ENCODE results near the gene THBS2. TPM values are rescaled to one million over a fixed set of nuclear protein-coding genes. Genes with fewer than 3 reads are reported as not detected.
"Not testable (repeated sequence)": the region's sequence is repeated elsewhere in the genome, so short reads cannot be mapped to it uniquely, and the experiment has no call there.

THBS2 gene
- 0.51 TPM in 1 of 2 replicates, not detected in the other for total RNA-seq

GRCh38 chr6:169253337-169254238, at the start of gene THBS2:
Gene THBS2, minus strand, starts transcription at chr6:169253846. Its CDS starts 3,062 bp downstream, at chr6:169250784.
- no peak for DNase-seq (ENCODE audit: low read depth in 2 of 2)

DNA sequence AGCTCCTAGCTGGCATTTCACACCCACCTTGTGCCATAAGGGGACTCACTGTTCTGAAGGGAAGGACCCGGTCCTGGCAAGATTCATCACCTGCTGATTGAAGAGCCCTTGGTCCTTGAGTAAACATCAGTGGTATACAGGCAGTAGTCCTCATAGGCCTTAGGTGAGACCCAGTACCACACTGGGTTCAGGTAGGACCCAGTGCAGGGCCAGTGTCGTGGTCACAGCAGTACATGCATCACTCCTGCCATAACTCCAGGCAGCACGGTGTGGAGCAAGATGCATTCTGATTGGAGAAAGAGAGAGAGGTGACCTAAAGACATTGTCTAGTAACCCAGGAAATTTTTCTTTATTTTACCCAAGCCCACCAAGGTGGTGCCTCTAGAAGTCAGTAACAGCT, 49.1 kb upstream of the THBS2 start:
- DNase-seq (ENCODE audit: low read depth in 2 of 2) = no peak

- DNase-seq (ENCODE audit: low read depth in 2 of 2) = no peak
These were observed 48.6 kb upstream of the THBS2 start for GRCh38 chr6:169302255-169302654.

DNA sequence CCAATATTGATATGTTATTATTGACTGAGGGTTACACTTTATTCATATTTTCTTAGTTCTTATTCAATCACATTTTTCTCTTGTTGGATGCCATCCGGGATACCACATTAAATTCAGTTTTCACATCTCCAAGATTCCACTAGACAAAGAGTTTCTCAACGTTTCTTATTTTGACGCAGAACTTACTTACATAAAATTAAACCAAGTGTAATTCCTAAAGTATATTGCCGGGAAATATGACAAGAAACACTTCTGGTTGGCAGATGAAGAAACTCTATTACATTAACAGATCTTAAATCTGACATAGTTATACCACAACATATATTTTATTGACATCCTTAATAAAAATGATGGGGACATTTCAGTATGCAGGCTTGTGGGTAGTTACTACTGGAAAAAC, 47.3 kb upstream of the THBS2 start:
- no peak for DNase-seq (ENCODE audit: low read depth in 2 of 2)

DNA sequence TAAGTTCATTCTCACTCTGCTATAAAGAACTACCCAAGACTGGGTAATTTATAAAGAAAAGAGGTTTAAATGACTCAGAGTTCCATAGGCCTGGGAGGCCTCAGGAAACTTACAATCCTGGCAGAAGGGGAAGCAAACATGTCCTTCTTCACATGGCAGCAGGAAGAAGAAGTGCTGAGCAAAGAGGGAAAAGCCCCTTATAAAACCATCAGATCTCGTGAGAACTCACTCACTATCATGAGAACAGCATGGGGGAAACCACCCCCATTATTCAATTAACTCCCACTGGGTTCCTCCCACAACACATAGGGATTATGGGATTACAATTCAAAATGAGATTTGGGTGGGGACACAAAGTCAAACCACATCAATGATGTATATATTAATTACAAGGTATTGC, 45.0 kb upstream of the THBS2 start:
- not testable (repeated sequence) for DNase-seq (ENCODE audit: low read depth in 2 of 2)

- no peak for DNase-seq (ENCODE audit: low read depth in 2 of 2)
These were observed 43.0 kb upstream of the THBS2 start for GRCh38 chr6:169296622-169297021.

DNA sequence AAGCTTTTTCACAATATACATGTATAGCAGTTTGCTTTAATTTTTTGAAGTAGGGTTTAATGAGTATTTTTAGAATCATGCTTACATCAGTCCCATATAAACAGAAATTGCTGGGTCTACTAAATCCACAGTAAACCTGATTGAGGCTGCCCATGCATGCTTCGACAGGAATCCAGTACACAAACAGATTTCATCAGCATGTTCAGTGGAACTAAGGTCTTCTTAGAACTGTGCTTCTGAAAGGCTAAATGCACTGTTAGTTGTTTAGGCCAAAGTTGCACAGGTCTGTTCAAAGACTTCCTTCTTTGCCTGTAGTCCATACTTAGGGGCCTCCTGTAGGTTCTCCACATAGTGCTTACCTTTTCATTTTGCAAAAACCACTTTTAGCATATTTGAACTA, 42.5 kb upstream of the THBS2 start:
- DNase-seq (ENCODE audit: low read depth in 2 of 2) = no peak

DNA sequence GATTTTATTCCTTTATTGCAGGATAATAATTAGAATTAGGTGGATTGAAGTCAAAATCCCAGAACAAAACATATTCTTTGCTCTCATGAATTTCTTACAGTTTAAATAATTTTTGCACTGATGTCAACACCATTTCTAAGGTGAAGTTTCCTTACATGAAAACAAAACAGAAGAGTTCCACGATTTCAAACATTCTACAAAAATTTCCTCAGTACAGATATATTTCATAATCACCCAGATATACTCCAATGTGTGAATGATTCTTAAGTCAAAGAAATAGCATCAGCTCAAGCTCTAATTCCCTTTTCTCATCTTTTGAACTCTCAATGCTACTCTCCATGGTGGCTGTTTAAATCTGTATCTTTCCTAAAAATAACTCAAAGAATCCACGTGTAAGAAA, 39.5 kb upstream of the THBS2 start:
- DNase-seq (ENCODE audit: low read depth in 2 of 2) = no peak

DNA sequence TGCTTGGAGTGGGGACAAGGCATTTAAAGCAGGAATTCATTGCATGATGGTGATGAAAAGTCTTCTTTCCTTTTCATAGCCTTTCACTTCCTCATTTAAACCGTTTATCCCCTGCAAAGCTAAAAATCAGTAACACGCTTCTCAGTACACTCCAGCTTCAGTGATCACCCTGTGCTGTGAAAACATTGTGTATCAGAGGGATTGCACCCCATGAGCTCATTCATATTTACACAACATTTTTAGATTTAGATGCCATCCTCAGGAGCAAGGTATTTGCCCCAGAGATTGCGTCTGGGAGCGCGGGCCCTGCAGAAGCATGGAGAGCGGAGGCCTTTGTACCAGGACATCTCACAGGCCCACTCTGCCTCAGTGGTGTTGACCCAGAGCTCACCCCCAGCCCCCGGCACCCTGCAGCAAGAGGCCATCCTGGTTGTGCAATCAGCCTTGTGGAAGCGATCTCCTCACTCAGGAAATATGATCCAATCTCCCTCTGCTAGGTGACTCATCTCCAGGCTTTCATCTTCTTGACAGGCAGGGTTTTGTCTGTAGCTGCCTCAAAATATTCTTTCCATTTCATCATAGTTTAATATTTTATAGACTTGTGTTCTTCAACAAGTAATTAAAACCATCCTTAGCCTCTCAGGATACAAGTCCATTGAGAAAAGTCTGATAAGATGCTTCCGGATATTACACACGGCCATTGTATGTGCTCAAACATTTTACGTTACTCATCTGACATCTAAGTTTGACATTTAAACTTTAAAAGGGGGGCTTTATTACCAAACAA, 38.9 kb upstream of the THBS2 start:
- no peak for DNase-seq (ENCODE audit: low read depth in 2 of 2)

- no peak for DNase-seq (ENCODE audit: low read depth in 2 of 2)
These were observed 38.1 kb upstream of the THBS2 start for GRCh38 chr6:169291646-169292337.

- DNase-seq (ENCODE audit: low read depth in 2 of 2) = no peak
These were observed 37.5 kb upstream of the THBS2 start for GRCh38 chr6:169291148-169291547.

GRCh38 chr6:169289619-169290339, 36.1 kb upstream of the THBS2 start:
- no peak for DNase-seq (ENCODE audit: low read depth in 2 of 2)

DNA sequence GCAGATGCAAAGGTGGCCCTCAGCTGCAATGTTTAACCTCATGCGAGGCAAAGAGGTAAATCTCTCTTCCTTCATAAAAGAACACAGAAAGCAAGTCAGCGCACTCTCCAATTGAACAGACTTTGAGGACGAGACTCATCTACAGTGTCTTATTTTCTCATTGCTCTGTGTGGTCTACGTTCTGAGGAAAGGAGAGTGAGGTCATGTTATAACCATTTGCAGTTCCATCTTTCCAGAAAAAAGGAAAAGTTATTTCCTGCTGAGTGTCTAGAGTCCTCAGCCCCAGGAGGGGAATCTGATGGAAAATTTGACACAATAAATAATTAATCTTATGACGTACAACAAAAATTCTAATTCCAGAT, 35.6 kb upstream of the THBS2 start:
- DNase-seq (ENCODE audit: low read depth in 2 of 2) = no peak

- DNase-seq (ENCODE audit: low read depth in 2 of 2) = no peak
These were observed 34.9 kb upstream of the THBS2 start for GRCh38 chr6:169288591-169288990.

DNA sequence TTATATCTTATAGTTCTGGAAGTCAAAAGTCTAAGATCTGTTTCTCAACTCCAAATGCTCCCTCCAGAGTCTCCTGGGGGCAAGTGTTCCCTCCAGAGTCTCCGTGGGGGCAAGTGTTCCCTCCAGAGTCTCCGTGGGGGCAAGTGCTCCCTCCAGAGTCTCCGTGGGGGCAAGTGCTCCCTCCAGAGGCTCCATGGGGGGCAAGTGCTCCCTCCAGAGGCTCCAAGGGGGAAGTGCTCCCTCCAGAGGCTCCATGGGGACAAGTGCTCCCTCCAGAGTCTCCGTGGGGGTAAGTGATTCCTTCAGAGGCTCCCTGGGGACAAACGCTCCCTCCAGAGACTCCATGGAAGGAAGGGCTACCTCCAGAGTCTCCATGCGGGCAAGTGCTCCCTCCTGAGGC, 34.0 kb upstream of the THBS2 start:
- no peak for DNase-seq (ENCODE audit: low read depth in 2 of 2)

- DNase-seq (ENCODE audit: low read depth in 2 of 2) = no peak
These were observed 33.3 kb upstream of the THBS2 start for GRCh38 chr6:169286961-169287360.

DNA sequence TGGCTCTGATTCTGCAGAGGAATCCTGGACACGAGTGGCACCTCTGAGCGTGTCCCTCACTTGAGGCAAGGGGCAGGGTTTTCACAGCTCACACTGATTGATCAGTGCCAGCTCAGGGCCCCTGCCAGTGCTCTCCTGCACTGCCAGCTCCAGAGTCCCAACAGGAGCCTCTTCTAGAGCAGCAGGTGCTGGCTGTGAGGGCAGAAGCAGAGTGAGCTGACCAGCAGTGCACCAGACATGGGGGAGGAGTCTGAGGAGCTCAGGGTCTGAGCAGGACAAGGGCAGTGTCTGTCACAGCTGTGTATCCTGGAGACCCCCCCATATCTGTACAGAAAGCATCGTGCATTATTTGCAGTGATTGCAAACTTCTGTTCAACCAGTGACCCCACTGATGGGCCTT, 31.5 kb upstream of the THBS2 start:
- no peak for DNase-seq (ENCODE audit: low read depth in 2 of 2)

GRCh38 chr6:169283924-169284323, 30.3 kb upstream of the THBS2 start:
- DNase-seq (ENCODE audit: low read depth in 2 of 2) = no peak

GRCh38 chr6:169282043-169282442, 28.4 kb upstream of the THBS2 start:
- DNase-seq (ENCODE audit: low read depth in 2 of 2) = no peak

DNA sequence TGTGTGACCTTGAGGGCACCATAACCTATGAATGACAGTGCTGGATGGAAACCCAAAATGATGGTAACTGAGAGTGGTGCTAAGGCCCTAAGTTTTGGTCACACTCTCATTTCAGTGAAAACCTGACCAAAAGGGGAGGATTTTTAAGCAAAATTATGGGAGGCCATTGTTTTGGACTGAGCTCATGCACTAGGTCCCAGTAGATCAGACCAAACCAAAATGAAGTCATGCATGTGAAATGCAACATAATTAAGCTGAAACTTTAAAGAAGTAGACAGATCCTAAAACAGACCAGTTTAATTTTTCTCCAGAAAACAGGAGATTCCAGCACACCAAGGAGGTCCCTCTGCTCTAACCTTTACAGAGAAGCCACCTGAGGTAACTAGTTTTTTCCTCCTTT, 24.0 kb upstream of the THBS2 start:
- DNase-seq (ENCODE audit: low read depth in 2 of 2) = no peak

- no peak for DNase-seq (ENCODE audit: low read depth in 2 of 2)
These were observed 21.1 kb upstream of the THBS2 start for GRCh38 chr6:169274781-169275180.

GRCh38 chr6:169273511-169273910, 19.9 kb upstream of the THBS2 start:
- no peak for DNase-seq (ENCODE audit: low read depth in 2 of 2)
